Liver (tissue), 3 donors: Measurements from ENCODE around the gene KCNN3.

Experiments
- EGR1 ChIP-seq, 2 donors: IDR thresholded peaks; 2 replicates each; pipeline ENCODE4 v1.6.1; 2016 to 2018; ENCODE audit warnings: antibody characterized with exemption in 2 of 2, low read depth in 2 of 2
- GABPA ChIP-seq, 2 donors: IDR thresholded peaks in 1 of 2; conservative IDR thresholded peaks in 1 of 2; 2 replicates each; pipeline ENCODE4 v1.6.1; 2016; ENCODE audit warnings: antibody characterized with exemption in 2 of 2, mild to moderate bottlenecking in 1 of 2, moderate library complexity in 1 of 2
- MAX ChIP-seq: IDR thresholded peaks from 2 replicates; pipeline ENCODE4 v1.6.1; 2016; ENCODE audit warnings: antibody characterized with exemption
- NR2F2 ChIP-seq: IDR thresholded peaks from 2 replicates; pipeline ENCODE4 v1.6.1; 2016; ENCODE audit warnings: antibody characterized with exemption
- RAD21 ChIP-seq, 2 donors: IDR thresholded peaks; 2 replicates each; pipeline ENCODE4 v1.6.1; 2016; ENCODE audit warnings: antibody characterized with exemption in 2 of 2, mild to moderate bottlenecking in 2 of 2
- RXRA ChIP-seq, 2 donors: IDR thresholded peaks; 2 replicates each; pipeline ENCODE4 v1.6.1; 2017 to 2018; ENCODE audit warnings: antibody characterized with exemption in 2 of 2, mild to moderate bottlenecking in 1 of 2
- YY1 ChIP-seq: IDR thresholded peaks from 2 replicates; pipeline ENCODE4 v1.6.1; 2016; ENCODE audit warnings: antibody characterized with exemption, mild to moderate bottlenecking
- TF ChIP-seq, protein P1 (sequence below): fragments of 150-350 bp; IDR thresholded peaks from 2 replicates; pipeline ENCODE4 v1.5.1; 2017; ENCODE audit warnings: improper control_type of control experiment, low read depth, low read length; ENCODE audit not compliant: missing input control
- TF ChIP-seq, protein P2 (sequence below): IDR thresholded peaks from 2 replicates; pipeline ENCODE4 v1.6.1; 2016; ENCODE audit warnings: antibody characterized with exemption
- donor health status: healthy.
- donor health status: healthy.

GRCh38 chr1:154831462-154831861 is 38.6 kb downstream of the KCNN3 start:
- TF ChIP-seq, protein P1, sequence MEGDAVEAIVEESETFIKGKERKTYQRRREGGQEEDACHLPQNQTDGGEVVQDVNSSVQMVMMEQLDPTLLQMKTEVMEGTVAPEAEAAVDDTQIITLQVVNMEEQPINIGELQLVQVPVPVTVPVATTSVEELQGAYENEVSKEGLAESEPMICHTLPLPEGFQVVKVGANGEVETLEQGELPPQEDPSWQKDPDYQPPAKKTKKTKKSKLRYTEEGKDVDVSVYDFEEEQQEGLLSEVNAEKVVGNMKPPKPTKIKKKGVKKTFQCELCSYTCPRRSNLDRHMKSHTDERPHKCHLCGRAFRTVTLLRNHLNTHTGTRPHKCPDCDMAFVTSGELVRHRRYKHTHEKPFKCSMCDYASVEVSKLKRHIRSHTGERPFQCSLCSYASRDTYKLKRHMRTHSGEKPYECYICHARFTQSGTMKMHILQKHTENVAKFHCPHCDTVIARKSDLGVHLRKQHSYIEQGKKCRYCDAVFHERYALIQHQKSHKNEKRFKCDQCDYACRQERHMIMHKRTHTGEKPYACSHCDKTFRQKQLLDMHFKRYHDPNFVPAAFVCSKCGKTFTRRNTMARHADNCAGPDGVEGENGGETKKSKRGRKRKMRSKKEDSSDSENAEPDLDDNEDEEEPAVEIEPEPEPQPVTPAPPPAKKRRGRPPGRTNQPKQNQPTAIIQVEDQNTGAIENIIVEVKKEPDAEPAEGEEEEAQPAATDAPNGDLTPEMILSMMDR: no peak
- TF ChIP-seq RXRA (IDR thresholded peaks at IDR 0.05): no peak
- no peak for TF ChIP-seq NR2F2
- no peak for TF ChIP-seq RAD21 (IDR thresholded peaks at IDR 0.05)
- no peak for TF ChIP-seq GABPA (IDR thresholded peaks at IDR 0.05 in 1 of 2, conservative IDR thresholded peaks at IDR 0.05 in 1 of 2)
- TF ChIP-seq, protein P2, sequence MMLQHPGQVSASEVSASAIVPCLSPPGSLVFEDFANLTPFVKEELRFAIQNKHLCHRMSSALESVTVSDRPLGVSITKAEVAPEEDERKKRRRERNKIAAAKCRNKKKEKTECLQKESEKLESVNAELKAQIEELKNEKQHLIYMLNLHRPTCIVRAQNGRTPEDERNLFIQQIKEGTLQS: no peak
- no peak for TF ChIP-seq EGR1 (IDR thresholded peaks at IDR 0.05; ENCODE audit: low read depth in 2 of 2)
- no peak for TF ChIP-seq YY1
- TF ChIP-seq MAX: no peak
